ENCODE data around the gene CRYBG1. TPM values are rescaled to one million over a fixed set of nuclear protein-coding genes. Genes with fewer than 3 reads are reported as not detected.

The CRYBG1 gene
- total RNA-seq, 1 experiment from 2014 or later: 5.7 TPM

DNA sequence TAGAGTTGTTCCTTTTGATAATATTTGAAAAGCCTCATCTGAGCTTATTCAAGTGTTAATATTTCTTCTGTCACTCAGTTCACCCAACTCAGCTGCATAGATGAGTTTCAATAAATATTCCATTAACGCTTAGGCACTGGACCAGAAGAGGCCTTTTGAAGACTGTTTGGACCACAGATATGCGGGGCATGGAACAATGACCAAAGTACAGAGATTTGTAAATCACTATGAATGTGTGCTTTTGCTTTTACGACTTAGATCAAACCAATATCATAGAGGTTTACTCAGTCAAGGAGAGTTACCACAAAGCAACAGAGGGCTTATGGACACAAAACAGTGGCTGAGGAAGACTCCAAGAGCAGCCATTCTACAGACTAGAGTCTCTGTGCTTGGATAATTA lies 168.9 kb downstream of the CRYBG1 start:
- Histone ChIP-seq H3K23me2 (ENCODE audit: insufficient read length, low read depth, low read length, poor library complexity, severe bottlenecking) (no peaks in the 10 kb centered on the region), H2BK120ac (ENCODE audit: low read depth, low read length, poor library complexity, severe bottlenecking) (no peak overlapping the region), H3K14ac (ENCODE audit: insufficient read depth, low read length) (no peak overlapping the region), H2BK15ac (ENCODE audit: low read depth, low read length) (no peak overlapping the region), H3K9ac (ENCODE audit: extremely low read depth, insufficient read length, low read length) (no peak overlapping the region), H3K4ac (ENCODE audit: low read depth, low read length) (no peak overlapping the region), H3K23ac (ENCODE audit: insufficient read length, low read depth, low read length) (no peak overlapping the region), H2BK5ac (ENCODE audit: insufficient read length, low read length) (no peak overlapping the region), H2BK20ac (ENCODE audit: low read depth, low read length, poor library complexity, severe bottlenecking) (no peak overlapping the region), H4K20me1 (ENCODE audit: control insufficient read depth, insufficient read depth, insufficient read length) (no peaks in the 10 kb centered on the region), H3K27me3 (ENCODE audit: insufficient read depth, low read length) (no peaks in the 10 kb centered on the region), H4K8ac (replicated peaks; ENCODE audit: insufficient read length, low read depth, low read length) (no peak overlapping the region), H4K5ac (ENCODE audit: insufficient read length, low read depth, low read length) (no peak overlapping the region), H3K4me2 (ENCODE audit: insufficient read depth, insufficient read length, low read length) (no peak overlapping the region), H2AFZ (ENCODE audit: low read length) (no peak overlapping the region), H3K56ac (ENCODE audit: insufficient read length, low read depth, low read length) (no peak overlapping the region), H3K79me1 (ENCODE audit: insufficient read depth, low read depth, low read length, poor library complexity, severe bottlenecking) (no peaks in the 10 kb centered on the region), H2BK12ac (ENCODE audit: insufficient read length, low read depth, low read length) (no peak overlapping the region), H3K27ac (ENCODE audit: insufficient read length, low read depth, low read length) (no peak overlapping the region), H3K4me1 (ENCODE audit: insufficient read depth, low read length) (no peaks in the 10 kb centered on the region; the same call in 1 of the 2 replicates), H3T11ph (ENCODE audit: low read length) (no peak overlapping the region), H2AK5ac (ENCODE audit: insufficient read length, low read length) (no peak overlapping the region), H3K9me3 (ENCODE audit: control insufficient read depth, low read depth, low read length) (no peaks in the 10 kb centered on the region), H3K79me2 (ENCODE audit: insufficient read depth, low read length) (no peaks in the 10 kb centered on the region), H4K91ac (ENCODE audit: insufficient read length, low read depth, low read length) (no peak overlapping the region), H3K18ac (ENCODE audit: insufficient read length, low read depth, low read length) (no peak overlapping the region)
- WGBS (ENCODE audit: extremely low coverage, insufficient read length, low lambda C conversion rate): no CpG with 5 or more reads among the region's 3 CpGs
- Mint-ChIP-seq H3K27ac (no peak overlapping the region), H3K36me3 (ENCODE audit: insufficient read depth in 1 of 3, low read depth in 3 of 3) (no peaks in the 10 kb centered on the region), H3K4me3 (no peak overlapping the region), H3K4me1 (peaks cover 6 to 14% of the 10 kb centered on the region in 2 experiments; a peak in 3 of 4 replicates), H3K27me3 (ENCODE audit: low read depth) (no peaks in the 10 kb centered on the region), H3K9me3 (no peaks in the 10 kb centered on the region)
- TF ChIP-seq, protein P1, sequence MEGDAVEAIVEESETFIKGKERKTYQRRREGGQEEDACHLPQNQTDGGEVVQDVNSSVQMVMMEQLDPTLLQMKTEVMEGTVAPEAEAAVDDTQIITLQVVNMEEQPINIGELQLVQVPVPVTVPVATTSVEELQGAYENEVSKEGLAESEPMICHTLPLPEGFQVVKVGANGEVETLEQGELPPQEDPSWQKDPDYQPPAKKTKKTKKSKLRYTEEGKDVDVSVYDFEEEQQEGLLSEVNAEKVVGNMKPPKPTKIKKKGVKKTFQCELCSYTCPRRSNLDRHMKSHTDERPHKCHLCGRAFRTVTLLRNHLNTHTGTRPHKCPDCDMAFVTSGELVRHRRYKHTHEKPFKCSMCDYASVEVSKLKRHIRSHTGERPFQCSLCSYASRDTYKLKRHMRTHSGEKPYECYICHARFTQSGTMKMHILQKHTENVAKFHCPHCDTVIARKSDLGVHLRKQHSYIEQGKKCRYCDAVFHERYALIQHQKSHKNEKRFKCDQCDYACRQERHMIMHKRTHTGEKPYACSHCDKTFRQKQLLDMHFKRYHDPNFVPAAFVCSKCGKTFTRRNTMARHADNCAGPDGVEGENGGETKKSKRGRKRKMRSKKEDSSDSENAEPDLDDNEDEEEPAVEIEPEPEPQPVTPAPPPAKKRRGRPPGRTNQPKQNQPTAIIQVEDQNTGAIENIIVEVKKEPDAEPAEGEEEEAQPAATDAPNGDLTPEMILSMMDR (conservative IDR thresholded peaks at IDR 0.05): no peak
- DNase-seq: no peak
